ENCODE data around the gene HMGCS1.

GRCh38 chr5:43315682-43316081 lies 2.5 kb upstream of the HMGCS1 start:
- no peak for TF ChIP-seq CTCF (IDR thresholded peaks at IDR 0.05)
- no peak for TF ChIP-seq POLR2A (IDR thresholded peaks at IDR 0.05)
- TF ChIP-seq EP300 (IDR thresholded peaks at IDR 0.05), result no peak

Measured in tibial nerve (tissue), 4 donors.